PFSK-1 (cell line): ENCODE results near the gene APBA2.

Experiments used
- POLR2AphosphoS5 ChIP-seq: IDR thresholded peaks from 2 replicates; pipeline ENCODE4 v1.6.1; 2012; ENCODE audit warnings: low read depth, mild to moderate bottlenecking, control low read depth, low read length, moderate library complexity
- REST ChIP-seq, 2 experiments: IDR thresholded peaks; 2 replicates each; pipeline versions ENCODE4 v1.6.1 to v1.8.0; 2011 to 2012; ENCODE audit warnings: low read depth in 2 of 2, low read length in 2 of 2, control low read depth in 1 of 2, inconsistent platforms in 1 of 2, mild to moderate bottlenecking in 1 of 2, moderate library complexity in 1 of 2; ENCODE audit not compliant: insufficient read depth in 1 of 2
- TAF1 ChIP-seq: IDR thresholded peaks from 2 replicates; pipeline ENCODE4 v1.6.1; 2012; ENCODE audit warnings: low read length, control low read depth, borderline replicate concordance; ENCODE audit not compliant: insufficient read depth

DNA sequence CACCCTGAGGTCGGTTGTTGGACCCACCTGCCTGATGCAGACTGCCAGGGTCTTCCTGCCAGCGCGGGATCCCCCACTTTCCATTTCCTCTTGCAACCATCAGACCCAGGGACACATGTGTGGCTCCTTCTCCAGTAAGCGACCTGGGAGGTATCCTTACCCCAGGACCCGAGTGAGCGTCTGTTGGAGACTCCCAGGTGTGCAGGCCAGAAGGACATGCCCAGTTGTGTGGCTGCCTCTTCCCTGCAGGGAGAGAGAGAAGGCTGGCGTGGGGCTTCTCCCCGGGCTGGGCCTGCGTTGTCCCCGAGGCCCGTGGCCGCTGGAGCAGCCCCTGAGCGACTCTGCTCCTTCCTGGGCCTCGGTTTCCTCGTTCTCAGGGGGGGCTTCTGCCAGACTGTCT, 56.8 kb downstream of the APBA2 start:
- TF ChIP-seq POLR2AphosphoS5: no peak
- no peak for TF ChIP-seq REST (IDR thresholded peaks at IDR 0.05; ENCODE audit: insufficient read depth in 1 of 2, low read depth in 2 of 2, low read length in 2 of 2)
- no peak for TF ChIP-seq TAF1
